NCI-H128 (cell line): ENCODE data around the gene NEIL1.
"Not testable (repeated sequence)": the region's sequence is repeated elsewhere in the genome, so short reads cannot be mapped to it uniquely, and the experiment has no call there.

Experiments used
- DNase-seq: peaks from one replicate; lab custom pipeline; 2025; ENCODE audit not compliant: unreplicated experiment; lab: John Stamatoyannopoulos, UW

NEIL1 gene

GRCh38 chr15:75333654-75334419 lies 13.0 kb upstream of the NEIL1 start:
- DNase-seq, result not testable (repeated sequence)

DNA sequence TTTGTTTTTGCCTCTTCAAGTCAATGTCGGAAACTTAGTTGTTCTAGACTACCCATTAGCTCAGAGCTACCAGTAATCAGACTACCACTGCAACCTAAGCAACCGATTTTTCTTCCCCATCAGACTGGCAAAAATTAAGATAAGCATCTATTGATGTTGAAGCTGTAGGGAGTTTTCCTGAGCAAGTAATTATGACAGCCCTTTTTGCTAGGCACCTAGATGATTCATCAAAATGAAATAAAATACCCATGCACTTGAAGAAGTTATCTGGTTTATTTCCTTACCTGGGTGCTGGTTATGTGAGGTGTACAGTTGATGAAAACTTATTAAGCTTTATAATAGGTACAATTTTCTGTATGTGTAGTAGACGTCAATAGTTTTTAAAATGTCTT lies 11.5 kb upstream of the NEIL1 start:
- DNase-seq, result no peak

DNA sequence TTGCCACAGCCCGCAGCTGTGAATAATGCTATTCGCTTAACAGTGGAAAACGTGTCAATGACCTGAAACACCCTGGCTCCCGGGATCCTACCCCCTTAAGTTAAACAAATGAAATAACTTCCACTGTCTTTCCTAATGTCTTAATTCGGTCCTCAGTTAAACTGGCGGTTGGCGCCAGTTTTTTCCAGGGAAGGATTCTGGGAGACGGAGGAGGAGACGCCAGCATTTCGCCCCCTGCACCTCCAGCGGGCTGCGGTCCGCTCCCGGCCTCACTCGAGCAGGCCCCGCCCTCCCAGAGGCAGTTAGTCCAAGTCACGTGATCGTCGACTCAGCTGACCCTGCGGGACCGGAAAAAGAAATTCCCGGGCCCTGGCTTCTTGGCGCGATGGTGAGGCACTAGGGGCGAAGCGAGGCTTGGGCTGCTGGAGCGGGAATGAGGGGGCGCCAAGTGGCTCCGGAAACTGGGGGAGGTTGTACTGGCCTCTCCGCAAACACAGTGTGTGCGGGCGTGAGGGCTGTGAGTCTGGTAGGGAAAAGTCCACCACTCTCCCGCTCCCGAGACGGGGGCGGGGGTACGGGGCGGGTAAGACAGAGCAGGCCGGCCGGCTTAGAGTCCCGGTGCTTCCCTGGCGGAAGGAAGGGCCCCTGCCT lies 11.0 kb upstream of the NEIL1 start, which contains the start of gene COMMD4:
TSS of gene COMMD4 (plus strand) at position 359 of the 651 bp plus-strand sequence. CDS start at position 386, 27 bp downstream.
- peak; percentile 86 for DNase-seq

GRCh38 chr15:75338661-75339240 lies 8.1 kb upstream of the NEIL1 start:
- DNase-seq, result no peak

- DNase-seq, result no peak
Measured at GRCh38 chr15:75339531-75340240, 7.2 kb upstream of the NEIL1 start.

- no peak for DNase-seq
Measured at GRCh38 chr15:75342221-75342620, 4.6 kb upstream of the NEIL1 start.

DNA sequence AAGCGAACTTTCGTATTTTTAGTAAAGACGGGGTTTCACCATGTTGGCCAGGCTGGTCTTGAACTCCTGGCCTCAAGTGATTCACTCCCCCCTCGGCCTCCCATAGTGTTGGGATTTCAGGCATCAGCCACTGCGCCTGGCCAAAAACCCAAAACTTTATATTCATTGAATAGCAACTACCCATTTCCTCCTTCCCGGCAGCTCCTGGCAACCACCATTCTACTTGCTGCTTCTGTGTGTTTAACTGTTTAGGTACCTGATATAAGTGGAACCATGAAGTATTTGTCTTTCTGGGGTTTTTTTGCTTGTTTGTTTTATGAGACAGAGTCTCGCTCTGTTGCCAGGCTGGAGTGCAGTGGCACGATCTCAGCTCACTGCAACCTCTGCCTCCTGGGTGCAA lies 2.9 kb upstream of the NEIL1 start:
- not testable (repeated sequence) for DNase-seq

GRCh38 chr15:75347222-75348033 lies 589 bp downstream of the NEIL1 start:
- no peak for DNase-seq

DNA sequence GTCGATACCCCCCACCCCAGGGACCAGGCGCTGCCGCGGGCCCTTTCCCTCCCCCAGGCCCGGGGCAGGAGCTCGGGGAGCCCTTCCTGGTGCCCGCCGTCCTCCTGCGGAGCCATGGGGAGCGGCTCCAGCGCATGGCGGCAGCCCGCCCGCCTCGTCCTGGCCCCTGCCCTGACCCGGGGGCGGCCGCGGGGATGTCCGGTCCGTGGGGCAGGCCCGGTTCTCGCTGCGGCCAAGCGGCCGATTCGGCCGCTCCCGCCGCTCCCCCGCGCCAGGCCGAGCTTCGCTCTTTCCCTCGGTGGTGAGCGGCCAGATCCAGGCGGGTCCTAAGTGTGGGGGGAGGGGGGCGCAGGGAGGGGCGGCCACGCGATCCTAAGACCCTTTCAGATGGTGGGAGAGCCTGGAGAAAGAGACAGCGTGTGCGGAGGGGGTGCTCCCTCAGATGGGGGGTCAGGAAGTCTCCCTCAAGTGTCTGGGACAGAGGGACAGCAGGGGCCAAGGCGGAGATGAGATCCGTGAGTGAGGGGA lies 1.3 kb downstream of the NEIL1 start:
- no peak for DNase-seq

GRCh38 chr15:75348562-75349350 lies 1.9 kb downstream of the NEIL1 start:
- DNase-seq, result no peak

- DNase-seq, result not testable (repeated sequence)
Measured at GRCh38 chr15:75349351-75349669, 2.5 kb downstream of the NEIL1 start.

DNA sequence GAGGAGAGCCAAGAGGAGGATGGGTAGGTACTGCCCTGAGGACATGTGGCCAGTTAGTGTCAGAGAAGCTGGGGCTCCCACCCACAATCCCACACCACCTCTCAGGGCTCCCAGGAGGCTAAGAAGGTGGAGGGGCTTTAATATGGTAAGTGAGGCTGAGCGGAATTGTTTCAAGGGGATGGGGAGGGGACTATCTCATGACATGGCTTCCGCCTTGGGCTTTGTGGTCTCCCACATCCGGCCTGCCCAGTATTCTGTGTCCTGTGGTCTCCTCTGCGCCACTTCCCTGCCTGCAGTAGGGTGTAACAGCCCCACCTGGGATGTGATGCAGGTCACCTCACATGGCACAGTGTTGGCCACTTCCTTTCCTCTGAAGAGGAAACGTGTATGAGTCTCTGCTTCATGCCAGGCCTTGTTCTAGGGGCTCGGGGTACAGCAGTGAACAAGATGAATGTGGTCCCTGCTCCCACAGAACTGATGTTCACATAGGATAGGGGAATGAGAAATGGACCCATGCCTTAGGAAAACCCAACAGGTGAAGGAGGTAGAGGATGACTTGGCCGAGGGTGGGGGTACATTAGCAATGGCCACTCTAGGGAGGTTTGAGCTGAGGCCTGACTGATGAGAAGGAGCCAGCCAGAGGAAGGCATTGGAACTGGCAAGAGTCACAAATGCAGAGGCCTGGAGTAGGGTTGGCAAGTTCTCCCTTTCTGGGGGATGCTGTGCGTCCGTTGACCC lies 3.2 kb downstream of the NEIL1 start:
- no peak for DNase-seq

DNA sequence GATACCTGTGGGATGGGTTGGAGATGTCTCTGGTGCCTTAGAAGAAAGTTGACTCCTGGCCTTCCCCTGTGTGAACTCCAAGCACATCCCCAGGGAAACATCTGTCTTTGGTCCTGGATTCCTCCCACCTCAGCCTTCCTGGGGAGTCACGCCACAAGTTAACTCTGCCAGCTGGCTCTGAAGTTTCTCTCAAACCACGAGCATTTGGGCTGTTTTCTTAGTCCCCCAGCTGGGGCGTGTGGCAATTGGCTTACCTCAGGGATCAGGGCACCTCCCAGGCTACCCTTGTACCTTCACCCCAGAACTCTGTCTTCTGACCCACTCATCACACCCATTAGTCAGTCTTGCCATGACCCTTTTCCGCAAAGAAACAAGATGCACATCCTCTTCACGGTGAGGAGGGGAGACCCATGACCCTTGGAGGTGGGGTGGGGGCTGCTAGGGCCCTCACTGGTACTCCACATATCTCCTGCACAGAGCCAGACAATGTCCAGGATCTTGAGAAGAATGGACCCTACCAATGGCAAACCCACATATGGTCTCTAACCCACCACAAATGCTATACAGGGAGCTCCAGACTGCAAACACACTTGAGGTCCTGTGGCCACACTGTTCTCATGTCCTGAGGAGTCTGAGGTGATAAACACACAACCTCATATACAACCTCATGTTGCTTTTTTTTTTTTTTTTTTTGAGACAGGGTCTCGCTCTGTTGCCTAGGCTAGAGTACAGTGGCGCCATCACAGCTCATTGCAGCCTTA lies 3.9 kb downstream of the NEIL1 start:
- no peak for DNase-seq

GRCh38 chr15:75352186-75353080 lies 5.6 kb downstream of the NEIL1 start:
- no peak for DNase-seq

DNA sequence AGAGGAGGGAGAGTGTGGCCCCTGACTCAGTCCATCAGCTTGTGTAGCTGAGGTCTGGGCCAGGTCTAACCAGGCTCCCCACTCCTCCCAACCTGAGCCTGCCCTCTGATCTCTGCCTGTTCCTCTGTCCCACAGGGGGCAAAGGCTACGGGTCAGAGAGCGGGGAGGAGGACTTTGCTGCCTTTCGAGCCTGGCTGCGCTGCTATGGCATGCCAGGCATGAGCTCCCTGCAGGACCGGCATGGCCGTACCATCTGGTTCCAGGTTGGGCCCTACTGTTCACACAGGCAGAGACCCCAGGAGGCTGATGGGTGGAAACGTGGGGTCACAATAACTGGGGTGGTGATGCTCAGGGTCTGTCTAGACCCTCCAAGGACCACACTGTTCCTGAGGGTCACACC lies 6.8 kb downstream of the NEIL1 start:
- DNase-seq, result no peak

DNA sequence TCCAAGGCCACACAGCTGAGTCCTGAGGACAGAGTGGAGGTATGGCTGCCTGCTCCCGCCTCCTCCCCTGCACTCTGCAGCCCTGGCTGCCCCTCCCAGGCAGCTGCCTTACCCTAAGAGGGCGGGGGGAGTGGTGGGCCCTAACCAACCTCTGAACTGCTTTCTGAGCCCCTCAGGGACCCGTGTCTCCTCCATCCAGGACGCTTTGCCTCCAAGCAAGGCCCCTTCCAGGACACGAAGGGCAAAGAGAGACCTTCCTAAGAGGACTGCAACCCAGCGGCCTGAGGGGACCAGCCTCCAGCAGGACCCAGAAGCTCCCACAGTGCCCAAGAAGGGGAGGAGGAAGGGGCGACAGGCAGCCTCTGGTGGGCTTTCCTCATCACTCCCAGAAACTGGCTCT lies 7.6 kb downstream of the NEIL1 start:
- no peak for DNase-seq

DNA sequence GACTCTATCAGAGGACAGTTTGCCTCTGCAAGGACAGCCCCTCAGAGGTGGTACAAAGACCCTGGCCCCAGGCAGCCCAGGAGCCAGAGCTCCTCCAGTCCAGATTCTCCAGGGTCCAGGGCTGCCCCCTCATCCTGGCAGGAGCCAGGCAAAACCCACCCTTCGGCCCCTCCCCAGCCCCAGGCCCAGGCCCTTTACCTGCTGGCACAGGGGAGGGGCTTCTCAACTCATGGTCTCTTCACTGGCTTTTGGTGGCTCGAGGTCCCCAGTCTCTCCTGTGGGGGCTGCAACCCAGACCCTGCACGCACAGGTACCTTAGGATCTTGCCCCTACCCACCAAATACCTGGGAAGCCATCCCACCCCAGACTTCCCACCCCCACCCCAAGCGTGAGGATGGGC lies 8.5 kb downstream of the NEIL1 start:
- no peak for DNase-seq
